HG03457 (cell line): ENCODE data around the gene ASPM.
A peak's percentile ranks its signal among the peaks of the same experiment; 100 is the strongest.
"Not testable (repeated sequence)": the region's sequence is repeated elsewhere in the genome, so short reads cannot be mapped to it uniquely, and the experiment has no call there.

Experiments used
- ATAC-seq: cut with Tn5 transposase; IDR thresholded peaks from one replicate; pipeline ENCODE4 v1.9.1; 2021; ENCODE audit warnings: moderate number of reproducible peaks; ENCODE audit not compliant: unreplicated experiment

Gene ASPM

GRCh38 chr1:197083474-197083873 lies 63.0 kb downstream of the ASPM start:
- no peak for ATAC-seq

- ATAC-seq, result no peak
These were observed 65.2 kb downstream of the ASPM start for GRCh38 chr1:197081117-197081753.

GRCh38 chr1:197080323-197080722 lies 66.1 kb downstream of the ASPM start:
- no peak for ATAC-seq

GRCh38 chr1:197076585-197076984 lies 69.9 kb downstream of the ASPM start:
- ATAC-seq, result no peak

- ATAC-seq, result no peak
These were observed 72.5 kb downstream of the ASPM start for GRCh38 chr1:197073978-197074377.

GRCh38 chr1:197067457-197067818 lies 79.0 kb downstream of the ASPM start:
- no peak for ATAC-seq

GRCh38 chr1:197066719-197067456 lies 79.6 kb downstream of the ASPM start, which contains the start of gene F13B:
F13B (minus strand) TSS chr1:197067260; CDS start chr1:197067223, 37 bp downstream.
- no peak for ATAC-seq

GRCh38 chr1:197066277-197066676 lies 80.2 kb downstream of the ASPM start:
- ATAC-seq, result no peak

GRCh38 chr1:197065559-197065958 lies 80.9 kb downstream of the ASPM start:
- no peak for ATAC-seq

GRCh38 chr1:197063212-197063611 lies 83.3 kb downstream of the ASPM start:
- ATAC-seq, result no peak

- ATAC-seq, result peak; percentile 88
These were observed 83.8 kb downstream of the ASPM start for GRCh38 chr1:197062692-197063091.

GRCh38 chr1:197049100-197049499 lies 97.4 kb downstream of the ASPM start:
- ATAC-seq, result no peak

- ATAC-seq, result no peak
These were observed 103.7 kb downstream of the ASPM start for GRCh38 chr1:197042676-197043341.

GRCh38 chr1:197041486-197042353 lies 104.7 kb downstream of the ASPM start:
- ATAC-seq, result no peak

- ATAC-seq, result no peak
These were observed 109.6 kb downstream of the ASPM start for GRCh38 chr1:197036861-197037260.

- ATAC-seq, result not testable (repeated sequence)
These were observed 111.7 kb downstream of the ASPM start for GRCh38 chr1:197034631-197035339.
